Hematopoietic multipotent progenitor cell (in vitro differentiated cells): ENCODE data around the gene SLC10A7. TPM values are rescaled to one million over a fixed set of nuclear protein-coding genes. Genes with fewer than 3 reads are reported as not detected.

Experiments used
- DNase-seq, 3 donors: peaks; one replicate each; pipeline ENCODE4 v3.0.0-alpha.2; 2011 to 2015; ENCODE audit warnings: low read depth in 2 of 3, low spot score in 2 of 3
- total RNA-seq: library from RNA; depleted of rRNA; stranded (reverse); fragments of >200 nt; gene quantifications from one replicate; pipeline ENCODE4 v1.2.3, GENCODE V29; 2012

SLC10A7 gene
- total RNA-seq, 1 donor, result 10.5 TPM

DNA sequence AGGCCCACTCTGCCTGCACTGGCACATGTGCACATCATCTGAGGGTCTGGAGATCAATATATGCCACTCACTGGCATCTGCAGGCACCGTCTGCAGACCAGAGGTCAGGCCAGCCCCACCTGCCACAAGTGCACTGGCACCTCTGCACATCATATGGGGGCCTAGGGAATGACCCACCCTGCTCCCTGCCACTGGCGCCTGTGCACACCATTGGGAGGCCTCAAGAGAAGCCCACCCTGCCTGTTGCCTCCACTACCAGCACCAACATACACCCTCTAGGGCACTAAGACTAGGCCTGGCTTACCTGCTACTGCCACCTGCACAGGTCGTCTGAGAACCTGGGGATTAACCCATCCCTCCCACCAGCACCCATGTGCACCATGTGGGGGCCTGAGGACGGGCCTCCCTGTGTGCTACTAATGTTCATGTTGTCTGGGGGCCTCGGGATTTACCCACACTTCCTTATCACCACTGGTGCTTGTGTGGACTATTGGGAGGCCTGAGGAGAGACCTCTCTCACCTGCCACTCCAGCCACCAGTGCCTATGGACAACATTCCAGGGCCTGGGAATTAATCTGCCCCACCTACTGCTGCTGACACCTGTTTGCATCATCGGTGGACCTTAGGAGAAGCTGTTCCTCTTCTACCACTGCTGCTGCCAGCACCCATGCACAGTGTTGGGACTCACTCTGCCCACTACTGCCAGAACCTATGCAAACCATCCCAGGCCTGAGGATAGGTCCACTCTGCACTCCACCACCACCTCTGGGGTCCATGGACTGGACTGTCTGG is 193.7 kb downstream of the SLC10A7 start:
- no peak for DNase-seq

DNA sequence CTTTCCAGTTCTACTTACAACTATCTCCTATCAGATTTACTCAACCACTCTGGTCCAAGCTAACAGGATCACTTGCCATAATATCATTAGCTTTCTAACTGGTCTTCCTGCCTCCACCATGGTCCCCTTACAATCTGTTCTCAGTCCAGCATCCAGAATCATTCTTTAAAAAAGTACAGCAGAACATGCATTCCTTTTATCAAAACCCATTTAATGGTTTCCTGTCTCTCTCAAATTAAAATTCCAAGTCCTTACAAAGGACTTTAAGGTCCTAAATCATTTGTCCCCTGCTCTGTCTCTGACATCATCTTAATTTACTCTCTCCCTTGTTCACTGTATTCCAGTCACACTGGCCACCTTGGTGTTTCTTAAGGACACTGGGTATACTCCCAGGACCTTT is 202.8 kb downstream of the SLC10A7 start:
- DNase-seq, result no peak

DNA sequence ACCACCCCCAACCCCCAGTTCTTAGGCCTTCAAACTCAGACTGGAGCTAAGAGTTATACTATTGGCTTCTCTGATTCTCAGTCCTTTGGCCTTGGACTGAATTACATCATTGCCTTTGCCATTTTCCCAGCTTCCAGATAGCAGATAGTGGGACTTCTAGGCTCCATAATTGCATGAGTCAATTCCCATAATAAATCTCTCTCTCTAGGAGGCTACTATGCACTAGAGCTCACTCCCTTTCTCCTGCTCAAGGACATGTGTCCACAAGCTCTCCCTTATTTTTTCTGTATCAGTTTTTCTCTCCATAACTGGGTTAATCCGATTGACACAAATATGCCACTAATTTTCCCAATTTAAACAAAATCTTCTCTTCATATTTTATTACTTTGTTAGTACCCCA is 204.0 kb downstream of the SLC10A7 start:
- DNase-seq, result no peak

DNA sequence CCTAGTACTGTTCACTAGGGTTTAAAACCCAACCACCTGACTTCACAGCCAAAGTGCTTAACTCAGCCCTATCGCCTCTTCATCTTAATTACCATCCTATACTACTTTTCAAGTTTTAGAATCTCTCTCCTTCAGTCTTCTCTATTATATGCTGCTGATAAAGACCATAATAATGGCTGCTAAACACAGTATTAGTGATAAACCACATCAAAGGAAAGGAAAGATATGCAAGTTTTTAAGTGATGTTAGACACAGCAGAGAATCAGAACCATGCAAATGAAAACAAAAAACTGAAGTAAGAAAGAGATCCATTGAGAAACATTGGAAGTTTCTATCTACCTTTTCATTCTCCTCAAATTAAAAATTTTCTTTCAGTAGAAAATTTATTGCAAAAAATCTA is 206.6 kb downstream of the SLC10A7 start:
- no peak for DNase-seq

DNA sequence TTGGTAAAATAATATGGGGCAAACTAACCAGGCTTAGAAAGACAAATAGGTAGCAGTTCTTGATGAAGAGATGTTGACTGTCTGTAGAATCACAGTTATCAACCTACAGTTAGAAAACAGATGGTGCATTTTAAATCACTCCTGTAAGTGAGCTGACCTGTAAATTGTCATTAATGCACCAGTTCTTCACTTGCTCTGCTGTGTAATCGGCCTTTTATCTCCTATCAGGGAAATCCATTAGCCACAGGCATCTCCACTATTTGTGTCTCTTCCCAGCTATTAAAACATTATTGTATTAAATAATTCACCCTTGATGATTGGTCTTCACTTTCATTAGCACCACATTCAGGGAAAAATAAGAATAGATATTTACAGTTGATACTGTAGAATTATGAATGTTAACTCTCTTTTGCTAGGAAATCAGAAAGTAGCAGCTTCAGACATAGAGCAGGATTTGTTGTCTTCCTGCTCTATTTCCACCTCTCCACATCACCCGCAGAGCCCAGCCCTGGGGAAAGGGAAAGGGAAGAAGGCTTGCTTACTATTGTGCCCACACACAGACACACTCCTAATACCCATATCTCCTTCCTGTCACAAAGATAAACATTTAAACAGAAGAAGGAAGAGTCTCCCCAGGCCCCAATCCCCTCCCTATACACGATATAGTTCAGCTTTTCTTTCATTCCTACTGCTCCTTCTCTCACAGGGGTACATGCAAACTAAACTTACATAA is 210.3 kb downstream of the SLC10A7 start:
- no peak for DNase-seq

DNA sequence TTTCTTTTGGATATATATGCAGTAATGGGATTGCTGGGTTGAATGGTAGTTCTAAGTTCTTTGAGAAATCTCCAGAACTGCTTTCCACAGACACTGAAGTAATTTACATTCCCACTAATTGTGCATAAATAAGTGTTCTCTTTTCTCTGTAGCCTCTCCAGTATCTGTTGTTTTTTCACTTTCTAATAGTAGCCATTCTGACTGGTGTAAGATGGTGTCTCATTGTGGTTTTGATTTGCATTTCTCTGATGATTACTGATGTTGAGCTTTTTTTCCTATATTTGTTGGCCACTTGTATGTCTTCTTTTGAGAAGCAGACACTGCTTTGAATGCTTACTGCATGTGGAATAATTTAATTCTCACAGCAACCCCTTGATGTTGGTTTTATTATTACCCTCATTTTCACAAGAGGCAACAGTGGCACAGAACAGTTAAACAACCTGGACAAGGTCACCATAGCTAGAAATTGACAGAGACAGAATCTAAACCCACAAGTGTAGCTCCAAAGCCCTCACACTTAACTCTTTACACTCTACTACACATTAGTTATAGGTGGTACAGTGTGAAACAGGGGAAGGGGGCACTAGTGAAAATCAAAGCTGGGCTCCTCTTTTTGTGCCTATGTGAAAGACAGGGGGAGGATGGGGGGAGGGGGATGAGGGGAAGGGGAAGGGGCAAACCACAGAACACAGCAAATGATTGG is 211.3 kb downstream of the SLC10A7 start:
- no peak for DNase-seq

DNA sequence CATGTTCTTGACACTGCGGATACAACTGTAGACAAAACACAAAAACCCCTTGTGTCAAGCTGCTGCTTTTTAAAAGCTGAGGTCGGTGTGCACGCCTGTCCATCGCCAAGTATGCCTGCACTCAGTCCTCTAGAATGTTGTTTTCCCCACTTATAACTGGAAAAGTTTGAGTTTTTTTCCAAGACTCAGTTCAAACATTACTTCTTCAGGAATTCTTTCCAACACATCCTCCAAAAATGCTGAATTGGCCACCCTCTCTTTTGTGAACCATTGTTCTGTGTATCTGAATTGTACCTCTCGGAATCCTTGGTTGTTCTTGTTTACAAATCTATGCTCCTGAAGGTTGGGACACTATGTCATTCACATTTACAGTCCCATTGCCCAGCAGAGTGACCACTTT is 212.8 kb downstream of the SLC10A7 start:
- no peak for DNase-seq

DNA sequence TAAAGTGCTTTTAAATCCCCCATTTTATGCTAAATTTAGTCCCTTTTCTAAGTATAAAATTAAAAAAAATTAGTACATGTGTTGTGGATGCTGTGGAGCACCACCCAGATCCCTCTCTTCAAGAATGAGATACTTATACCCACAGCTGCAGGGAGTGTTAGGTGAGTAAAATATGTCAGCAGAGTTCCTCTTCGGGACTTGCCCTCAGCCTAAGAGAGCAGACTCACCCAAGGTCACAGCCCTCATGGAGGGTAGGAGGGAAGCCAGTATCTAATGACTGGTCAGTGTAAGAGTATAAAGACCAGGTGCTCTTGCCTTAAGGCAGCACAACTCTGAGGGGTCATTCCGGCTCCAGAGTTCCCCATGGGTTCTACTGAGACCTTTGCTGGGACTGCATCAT is 218.9 kb downstream of the SLC10A7 start:
- no peak for DNase-seq

DNA sequence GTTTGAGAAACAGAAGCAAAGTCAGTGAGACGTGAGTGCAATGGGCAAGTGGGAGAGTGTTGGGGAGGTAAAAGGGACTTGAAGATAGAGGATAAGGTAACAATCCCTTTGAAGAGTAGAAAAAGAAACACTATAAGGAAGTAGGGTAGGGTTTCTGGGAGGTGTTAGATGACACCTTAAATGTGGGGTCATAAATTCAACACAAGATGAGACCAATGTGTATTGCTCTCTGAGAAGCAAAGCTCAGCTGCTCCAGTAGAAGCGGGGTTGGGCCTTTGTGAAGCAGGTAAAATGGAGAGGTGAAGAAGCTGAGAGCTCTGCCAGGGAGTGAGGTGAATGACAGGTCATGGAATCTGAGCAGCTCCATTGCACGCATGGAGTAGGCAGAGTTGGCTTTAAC is 222.1 kb downstream of the SLC10A7 start:
- DNase-seq, result no peak

DNA sequence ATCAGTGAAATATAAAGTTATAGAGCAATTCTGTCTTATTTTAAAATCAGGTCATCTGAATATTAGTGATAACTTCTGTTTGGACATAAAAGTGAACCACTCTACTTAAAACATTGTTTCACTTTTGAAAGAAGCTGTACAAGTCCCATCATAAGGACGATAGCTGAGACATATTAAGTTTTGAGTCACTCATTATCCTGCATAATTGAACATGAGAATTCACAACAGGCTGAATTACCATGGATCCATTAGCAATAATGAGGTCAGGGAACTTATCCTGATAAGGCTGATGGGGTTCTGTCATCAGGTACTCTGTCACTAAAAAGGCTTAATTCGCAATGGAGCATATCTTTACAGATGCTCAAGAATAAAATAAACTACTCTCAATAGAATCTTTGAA is 227.0 kb downstream of the SLC10A7 start:
- DNase-seq, result no peak

DNA sequence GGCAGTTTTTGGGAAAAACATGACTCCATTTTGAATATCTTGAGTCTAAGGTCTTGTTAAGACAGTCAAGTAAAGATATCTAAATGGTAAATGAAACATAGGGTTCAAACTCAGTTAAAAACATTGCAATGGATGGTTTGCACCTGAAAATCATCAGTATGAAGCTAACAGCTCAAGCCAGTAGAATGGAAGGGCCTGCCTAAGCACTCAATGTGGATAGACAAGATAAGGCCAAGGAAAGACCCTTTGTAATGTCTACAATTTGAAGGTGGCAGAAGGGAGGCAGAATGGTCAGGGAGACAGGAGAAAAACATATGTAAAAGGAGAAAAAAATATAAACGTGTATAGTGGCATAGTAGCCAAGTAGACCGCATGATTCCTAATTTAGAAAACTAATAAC is 229.2 kb downstream of the SLC10A7 start:
- no peak for DNase-seq

DNA sequence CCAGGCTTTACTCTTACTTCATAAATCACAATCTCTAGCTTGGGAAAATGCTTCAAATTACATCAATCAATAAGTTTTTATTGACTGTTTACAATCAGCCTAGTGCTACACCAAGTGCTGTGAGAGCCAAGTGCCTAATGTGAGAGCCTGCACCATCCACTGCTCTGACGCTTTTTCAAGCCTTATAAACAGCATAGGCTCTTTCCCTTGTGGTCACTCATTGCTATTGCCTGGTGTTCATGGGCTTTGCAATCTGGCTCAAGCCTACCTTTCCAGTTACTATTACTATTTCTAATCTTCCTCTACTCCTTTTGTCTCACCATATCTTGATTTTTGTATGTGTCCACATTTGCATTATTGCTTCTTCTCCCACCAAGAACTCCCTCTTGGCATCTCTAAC is 230.4 kb downstream of the SLC10A7 start:
- DNase-seq, result no peak

DNA sequence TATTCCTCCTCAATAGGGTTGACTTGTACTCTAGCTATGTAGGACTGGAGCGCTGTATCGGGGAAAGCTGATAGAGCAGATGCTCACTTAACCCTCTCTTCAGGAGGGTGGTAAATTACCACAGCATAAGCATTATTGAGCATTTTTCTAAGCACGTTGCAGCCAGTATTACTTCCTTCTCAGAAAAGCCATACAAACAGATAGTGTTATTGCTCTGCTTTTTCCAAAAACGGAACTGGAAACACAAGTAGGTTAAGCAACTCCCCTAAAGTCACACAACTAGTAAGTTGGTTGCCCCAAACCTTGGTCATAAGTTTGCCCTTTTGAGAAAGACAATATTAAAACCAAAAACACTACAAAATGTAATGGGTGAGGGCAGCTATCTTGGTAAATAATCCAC is 233.5 kb downstream of the SLC10A7 start:
- DNase-seq, result no peak

DNA sequence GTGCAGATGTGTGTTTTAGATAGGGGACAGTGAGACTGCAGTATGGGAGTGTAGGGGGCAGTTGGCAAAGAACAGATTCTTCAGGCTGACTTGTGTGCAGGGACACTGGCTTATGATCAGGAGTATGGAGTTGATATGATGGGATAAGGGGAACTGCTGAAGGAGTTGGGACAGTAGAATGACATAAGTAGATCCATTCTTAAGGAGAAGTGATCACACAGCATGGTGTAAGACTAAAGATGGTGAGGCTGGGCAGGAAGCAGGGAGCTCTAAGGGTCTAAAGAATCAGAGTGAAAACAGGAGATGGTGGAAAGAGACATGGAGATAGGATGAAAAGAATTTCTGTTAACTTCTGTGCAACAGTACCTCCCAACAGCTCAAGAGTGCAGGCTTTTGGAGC is 236.7 kb downstream of the SLC10A7 start:
- no peak for DNase-seq

DNA sequence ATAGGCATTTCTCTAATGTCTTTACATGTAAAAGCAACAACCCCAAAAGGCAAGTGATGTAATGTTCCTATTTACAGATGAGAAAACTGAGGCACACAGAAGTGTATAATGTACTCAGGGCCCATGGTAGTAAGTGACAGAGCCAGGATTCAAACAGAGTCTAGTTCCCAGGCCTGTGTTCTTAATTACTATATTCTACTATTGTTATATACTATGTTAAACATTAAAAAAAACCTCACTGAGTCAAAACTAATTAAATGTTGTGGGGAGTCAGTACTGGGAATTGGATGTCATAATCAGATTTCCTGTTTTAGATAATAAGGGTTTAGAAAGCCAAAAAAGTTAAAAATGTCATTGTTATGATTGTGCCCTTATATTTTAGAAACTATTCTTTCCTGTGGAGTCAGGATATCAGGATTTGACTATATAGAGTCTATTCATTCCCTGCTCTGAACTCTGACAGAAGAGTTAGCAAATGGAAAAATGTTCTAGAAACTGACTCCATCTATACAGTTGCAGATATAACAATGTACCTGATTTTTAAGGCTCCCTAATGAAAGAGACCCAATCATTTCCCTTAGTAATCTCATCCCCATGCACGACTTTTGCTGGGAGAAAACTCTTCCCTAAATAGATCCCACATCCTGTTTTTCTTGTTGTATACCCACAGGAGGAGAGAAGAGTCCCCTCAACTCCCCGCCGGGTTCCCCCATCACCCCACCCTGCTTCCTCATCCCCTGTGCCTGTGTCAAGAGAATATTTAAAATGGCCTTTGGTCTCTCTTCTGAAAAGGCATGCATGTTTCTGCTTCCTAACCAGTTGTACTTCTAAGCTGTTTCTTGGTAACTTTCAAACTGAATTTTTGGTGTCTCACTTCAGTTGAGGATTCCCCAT is 237.7 kb downstream of the SLC10A7 start:
- peak in 1 of 3 donors; percentile 1 for DNase-seq

DNA sequence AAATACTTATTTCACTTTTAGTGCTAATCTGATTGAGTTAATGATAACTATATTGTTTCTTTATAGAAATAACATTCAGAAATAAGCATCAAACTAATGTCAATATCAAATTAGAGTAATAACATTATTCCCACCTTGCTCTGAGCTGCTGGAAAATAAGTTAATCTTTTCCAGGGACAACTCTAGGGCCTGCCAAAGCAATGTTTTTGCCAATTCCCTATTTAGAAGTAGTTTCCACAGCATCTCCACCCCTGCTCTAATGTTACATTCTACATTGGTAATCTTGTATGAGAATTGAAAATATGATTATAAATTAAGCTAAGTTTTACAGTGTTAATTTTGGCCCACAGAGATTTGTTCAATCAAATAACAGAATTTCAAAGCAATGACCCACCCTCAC is 239.1 kb downstream of the SLC10A7 start:
- DNase-seq, result no peak

DNA sequence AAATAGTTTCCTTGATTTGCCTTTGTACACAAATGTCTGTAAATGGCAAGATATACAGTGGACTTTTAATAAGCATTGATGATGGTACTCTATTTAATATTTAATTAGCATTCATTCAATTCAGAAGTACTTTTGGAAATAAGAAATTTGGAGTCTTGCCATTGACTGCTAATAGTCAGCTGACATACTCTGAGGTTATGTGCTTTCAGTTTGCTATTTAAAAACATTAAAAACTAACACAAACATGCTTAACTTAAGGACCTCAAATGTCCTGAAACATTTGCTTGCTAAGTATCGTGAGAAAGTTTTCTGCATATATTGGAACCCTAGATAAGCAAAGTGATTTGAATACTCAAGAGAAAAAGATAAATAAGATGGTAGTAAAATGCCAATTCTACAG is 242.8 kb downstream of the SLC10A7 start:
- DNase-seq, result no peak

DNA sequence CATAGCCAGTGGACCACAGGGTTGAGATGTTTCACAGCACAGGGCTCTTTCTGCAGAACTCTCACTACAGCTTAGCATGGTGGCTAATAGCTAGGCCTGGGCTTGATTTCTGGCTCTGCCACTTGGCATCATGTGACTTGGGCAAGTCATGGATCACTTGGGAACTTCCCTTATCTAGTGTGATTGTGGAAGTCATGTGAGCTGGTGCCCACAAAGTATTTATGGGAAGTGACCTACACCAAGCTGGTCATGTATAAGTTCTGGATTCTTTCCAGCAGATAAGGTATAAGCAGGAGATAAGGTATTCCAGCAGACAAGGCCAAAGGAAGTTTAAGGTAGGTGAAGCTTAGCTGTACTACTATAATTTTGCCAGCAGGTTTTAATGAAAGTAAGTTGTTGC is 246.4 kb downstream of the SLC10A7 start:
- DNase-seq, result no peak

DNA sequence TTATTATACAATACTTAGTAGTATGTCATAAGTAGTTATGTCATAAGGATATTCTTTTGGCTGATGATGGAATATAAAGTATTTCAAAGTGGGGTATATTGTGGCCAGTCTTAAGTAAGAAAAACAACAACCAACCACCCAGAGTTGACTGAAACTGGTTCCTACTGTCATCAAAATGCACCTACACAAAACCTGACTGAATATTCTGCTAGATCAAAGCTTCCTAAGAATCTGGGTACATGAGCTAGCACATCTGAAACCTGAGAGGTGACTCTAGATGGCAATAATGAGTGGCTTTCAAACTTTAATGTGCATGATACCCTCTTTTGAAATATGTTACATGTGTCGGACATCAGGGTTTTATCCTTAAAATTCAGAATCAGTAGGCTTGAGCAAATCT is 247.0 kb downstream of the SLC10A7 start:
- no peak for DNase-seq

DNA sequence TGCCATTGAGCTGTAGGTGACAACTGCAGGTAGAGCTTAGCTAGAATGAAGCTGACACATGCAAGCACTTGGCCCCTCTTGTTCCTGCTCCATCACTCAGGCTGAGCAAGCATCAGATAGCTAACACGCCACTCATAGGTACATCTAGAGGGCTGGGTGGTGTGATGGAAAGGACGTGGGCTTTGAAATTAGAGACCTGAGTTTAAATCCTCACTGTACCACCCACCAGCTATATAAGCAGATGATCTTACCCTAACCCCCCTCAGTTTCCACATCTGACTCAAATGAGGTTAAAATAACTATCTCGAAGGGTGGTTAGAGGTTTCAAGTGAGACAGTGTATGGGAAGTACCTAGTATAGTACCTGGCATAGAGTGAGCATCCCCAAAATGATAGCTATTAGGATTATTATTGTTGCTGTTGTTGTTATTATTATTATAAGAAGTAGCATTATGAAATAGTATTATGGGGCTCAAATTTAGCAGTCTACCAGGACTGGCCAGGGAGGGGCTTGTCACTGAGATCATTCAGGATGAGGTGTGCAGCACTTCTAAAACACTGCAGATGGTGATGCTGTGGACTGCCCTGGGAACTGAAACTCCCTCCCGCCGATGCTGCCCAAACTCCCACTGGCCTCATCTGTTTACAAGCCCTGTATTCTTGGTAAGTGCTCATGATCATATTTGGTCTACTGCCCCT is 248.4 kb downstream of the SLC10A7 start:
- DNase-seq, result no peak
